Measurements from ENCODE around the gene BBS12.
A peak's percentile ranks its signal among the peaks of the same experiment; 100 is the strongest.
"Not testable (repeated sequence)": the region's sequence is repeated elsewhere in the genome, so short reads cannot be mapped to it uniquely, and the experiment has no call there.

Gene BBS12

DNA sequence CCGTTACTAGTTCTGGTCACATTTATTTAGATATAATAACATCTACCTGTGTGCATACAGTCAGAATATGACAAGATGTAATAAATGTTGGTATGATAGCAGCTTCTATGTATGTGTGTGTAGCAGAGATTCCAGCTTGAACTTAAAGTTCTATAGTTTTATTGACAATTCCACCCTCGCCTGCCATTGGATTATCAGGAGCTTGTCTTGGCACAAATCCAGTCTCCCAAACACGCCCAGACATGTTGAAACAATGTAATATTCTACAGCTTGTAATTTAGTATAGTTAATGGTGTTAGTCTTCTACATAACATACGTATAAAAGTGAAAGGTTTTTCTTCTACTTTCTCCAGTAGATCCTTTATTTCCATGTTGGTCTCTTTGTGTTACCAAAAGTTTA lies 44.4 kb downstream of the BBS12 start:
- H3K4me3 ChIP-seq (ENCODE audit: low read depth, low read length), result no peak overlapping the region
- TF ChIP-seq, protein P1, sequence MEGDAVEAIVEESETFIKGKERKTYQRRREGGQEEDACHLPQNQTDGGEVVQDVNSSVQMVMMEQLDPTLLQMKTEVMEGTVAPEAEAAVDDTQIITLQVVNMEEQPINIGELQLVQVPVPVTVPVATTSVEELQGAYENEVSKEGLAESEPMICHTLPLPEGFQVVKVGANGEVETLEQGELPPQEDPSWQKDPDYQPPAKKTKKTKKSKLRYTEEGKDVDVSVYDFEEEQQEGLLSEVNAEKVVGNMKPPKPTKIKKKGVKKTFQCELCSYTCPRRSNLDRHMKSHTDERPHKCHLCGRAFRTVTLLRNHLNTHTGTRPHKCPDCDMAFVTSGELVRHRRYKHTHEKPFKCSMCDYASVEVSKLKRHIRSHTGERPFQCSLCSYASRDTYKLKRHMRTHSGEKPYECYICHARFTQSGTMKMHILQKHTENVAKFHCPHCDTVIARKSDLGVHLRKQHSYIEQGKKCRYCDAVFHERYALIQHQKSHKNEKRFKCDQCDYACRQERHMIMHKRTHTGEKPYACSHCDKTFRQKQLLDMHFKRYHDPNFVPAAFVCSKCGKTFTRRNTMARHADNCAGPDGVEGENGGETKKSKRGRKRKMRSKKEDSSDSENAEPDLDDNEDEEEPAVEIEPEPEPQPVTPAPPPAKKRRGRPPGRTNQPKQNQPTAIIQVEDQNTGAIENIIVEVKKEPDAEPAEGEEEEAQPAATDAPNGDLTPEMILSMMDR (conservative IDR thresholded peaks at IDR 0.05; ENCODE audit: low read depth, low read length), result no peak
- peak; percentile 65 for DNase-seq (ENCODE audit: low read depth)

DNA sequence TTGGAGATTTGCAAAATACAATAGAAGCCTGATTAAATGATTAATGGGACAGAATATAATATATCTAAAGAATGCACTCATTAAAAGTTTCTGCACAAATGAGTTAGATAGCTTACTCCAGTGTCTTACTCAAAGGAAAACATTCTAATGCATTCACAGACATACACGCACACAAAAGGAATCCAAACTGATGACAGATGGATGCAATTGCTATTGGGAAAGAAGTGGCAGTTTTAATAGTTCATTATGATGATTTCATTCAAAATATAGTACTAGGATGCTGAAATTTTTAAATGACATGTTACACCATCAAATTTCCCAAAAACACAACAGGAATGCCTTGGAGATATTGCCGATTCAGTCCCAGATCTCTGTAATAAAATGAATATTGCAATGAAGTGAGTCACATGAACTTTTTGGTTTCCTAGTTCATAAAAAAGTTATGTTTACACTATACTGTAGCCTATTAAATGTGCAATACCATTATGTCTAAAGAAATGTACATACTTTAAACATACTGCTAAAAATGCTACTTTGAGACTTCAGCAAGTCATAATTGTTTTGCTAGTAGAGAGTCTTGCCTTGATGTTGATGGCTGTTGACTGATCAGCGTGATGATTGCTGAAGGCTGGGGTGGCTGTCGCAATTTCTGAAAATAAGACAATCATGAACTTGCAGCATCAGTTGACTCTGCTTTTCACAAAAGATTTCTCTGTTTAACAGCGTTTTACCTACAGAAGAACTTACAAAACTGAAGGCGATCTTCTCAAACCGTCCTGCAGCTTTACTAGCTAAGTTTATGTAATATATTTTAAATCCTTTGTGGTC lies 45.6 kb downstream of the BBS12 start:
- H3K4me3 ChIP-seq (ENCODE audit: low read depth, low read length), result no peak overlapping the region

DNA sequence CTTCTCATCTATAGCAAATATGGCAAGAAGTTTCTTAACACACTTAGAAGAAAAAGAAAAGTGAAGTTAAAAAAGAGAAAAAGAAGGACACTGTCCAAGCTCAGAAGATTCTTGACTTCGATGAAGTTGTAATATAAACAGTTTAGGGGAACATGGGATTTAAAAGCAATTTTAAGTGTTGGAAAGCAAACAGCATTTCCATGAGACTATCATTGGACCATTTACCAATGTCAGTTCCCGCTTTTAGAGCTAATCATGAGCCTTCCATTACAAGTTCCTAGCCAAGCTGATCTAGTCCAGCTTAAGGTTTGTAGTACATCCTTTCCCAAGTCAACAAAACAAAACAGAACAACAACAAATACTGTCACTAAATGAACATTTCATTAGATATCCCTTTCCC lies 49.0 kb downstream of the BBS12 start:
- TF ChIP-seq, protein P1 (conservative IDR thresholded peaks at IDR 0.05; ENCODE audit: low read depth, low read length), result no peak

More for the DNA sequence above, 45.6 kb downstream of the BBS12 start:
- peak; percentile 85 for DNase-seq (ENCODE audit: low read depth)
- TF ChIP-seq, protein P1 (conservative IDR thresholded peaks at IDR 0.05; ENCODE audit: low read depth, low read length), result no peak

GRCh38 chr4:122783301-122784215 lies 51.1 kb downstream of the BBS12 start:
- peak; percentile 88 for DNase-seq (ENCODE audit: low read depth)
- TF ChIP-seq, protein P1 (conservative IDR thresholded peaks at IDR 0.05; ENCODE audit: low read depth, low read length), result no peak
- H3K4me3 ChIP-seq (ENCODE audit: low read depth, low read length), result no peak overlapping the region

More for the DNA sequence above, 49.0 kb downstream of the BBS12 start:
- no peak for DNase-seq (ENCODE audit: low read depth)
- no peak overlapping the region for H3K4me3 ChIP-seq (ENCODE audit: low read depth, low read length)

DNA sequence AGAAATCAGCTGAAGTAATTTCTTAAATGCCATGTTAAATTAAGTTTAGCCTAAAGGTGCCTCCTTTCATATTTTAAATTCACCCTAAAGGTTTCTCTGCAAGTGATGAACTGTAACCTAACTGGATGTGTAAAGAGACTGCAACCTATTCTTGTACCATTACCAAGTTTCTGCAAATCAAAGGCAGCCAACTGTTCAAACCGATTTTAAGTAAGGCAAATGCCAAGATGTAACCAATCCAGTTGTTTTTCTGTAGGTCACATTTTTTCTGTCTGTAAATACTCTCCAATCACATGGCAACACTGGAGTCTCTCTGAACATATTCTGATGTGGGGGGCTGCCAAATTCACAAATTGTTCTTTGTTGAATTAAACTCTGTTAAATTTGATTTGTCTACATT lies 51.8 kb downstream of the BBS12 start:
- H3K4me3 ChIP-seq (ENCODE audit: low read depth, low read length), result no peak overlapping the region
- no peak for DNase-seq (ENCODE audit: low read depth)
- TF ChIP-seq, protein P1 (conservative IDR thresholded peaks at IDR 0.05; ENCODE audit: low read depth, low read length), result no peak

DNA sequence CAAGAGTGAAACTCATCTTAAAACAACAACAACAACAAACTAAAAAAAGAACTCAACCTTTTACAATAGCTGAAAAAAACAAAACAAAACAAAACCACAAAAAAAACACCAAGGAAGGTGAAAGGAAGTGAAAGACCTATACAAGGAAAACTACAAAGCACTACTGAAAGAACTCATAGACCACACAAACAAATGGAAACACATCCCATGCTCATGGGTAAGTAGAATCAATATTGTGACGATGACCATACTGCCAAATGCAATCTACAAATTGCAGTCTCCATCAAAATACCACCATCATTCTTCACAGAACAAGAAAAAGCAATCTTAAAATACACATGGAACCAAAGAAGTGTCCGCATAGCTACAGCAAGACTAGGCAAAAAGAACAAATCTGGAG lies 52.6 kb downstream of the BBS12 start:
- TF ChIP-seq, protein P1 (conservative IDR thresholded peaks at IDR 0.05; ENCODE audit: low read depth, low read length), result no peak

DNA sequence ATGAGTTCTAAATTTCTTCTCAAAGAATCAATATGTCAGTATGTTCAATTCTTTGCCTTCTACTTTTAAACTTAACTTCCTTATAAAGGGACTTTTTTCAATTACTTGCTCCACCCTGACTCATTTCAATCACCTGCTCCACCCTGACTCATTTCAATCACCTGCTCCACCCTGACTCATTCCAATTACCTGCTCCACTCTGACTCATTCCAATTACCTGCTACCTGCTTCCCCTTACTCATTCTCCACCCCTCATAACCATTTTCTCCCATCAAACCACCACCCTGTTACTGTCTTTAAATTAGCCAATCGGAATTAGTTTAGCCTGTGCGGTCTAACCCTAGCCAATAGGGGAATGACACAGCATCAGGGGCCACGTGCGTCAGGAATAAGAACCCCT lies 53.8 kb downstream of the BBS12 start:
- not testable (repeated sequence) for H3K4me3 ChIP-seq (ENCODE audit: low read depth, low read length); DNase-seq (ENCODE audit: low read depth)

More for the DNA sequence above, 52.6 kb downstream of the BBS12 start:
- DNase-seq (ENCODE audit: low read depth), result no peak
- H3K4me3 ChIP-seq (ENCODE audit: low read depth, low read length), result no peak overlapping the region

DNA sequence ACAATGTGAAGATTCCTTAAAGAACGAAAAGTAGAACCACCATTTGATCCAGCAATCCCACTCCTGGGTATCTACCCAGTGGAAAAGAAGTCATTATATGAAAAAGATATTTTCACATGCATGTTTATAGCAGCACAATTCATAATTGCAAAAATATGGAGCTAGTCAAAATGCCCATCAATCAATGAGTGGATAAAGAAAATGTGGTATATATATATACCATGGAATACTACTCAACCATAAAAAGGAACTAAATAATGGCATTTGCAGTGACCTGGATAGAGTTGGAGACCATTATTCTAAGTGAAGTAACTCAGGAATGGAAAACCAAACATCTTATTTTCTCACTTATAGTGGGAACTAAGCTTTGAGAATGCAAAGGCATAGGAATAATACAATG lies 54.4 kb downstream of the BBS12 start:
- DNase-seq (ENCODE audit: low read depth); H3K4me3 ChIP-seq (ENCODE audit: low read depth, low read length): not testable (repeated sequence)

Measured in choroid plexus epithelial cell (primary cell).